Mesothelial cell of epicardium (in vitro differentiated cells): ENCODE data around the gene STK38. TPM values are rescaled to one million over a fixed set of nuclear protein-coding genes. Genes with fewer than 3 reads are reported as not detected.

ENCODE experiments used
- DNase-seq, 2 experiments: peaks; one replicate each; pipeline ENCODE4 v3.0.0; 2021; ENCODE audit warnings: low spot score in 2 of 2; ENCODE audit not compliant: unreplicated experiment in 2 of 2
- H3K27ac Mint-ChIP-seq: 2 replicates; pipeline ENCODE4 v1.8.0; 2021; ENCODE audit warnings: mixed read lengths
- H3K27me3 Mint-ChIP-seq: 2 replicates; pipeline ENCODE4 v1.8.0; 2021; ENCODE audit warnings: low read depth, mixed read lengths
- H3K36me3 Mint-ChIP-seq: 2 replicates; pipeline ENCODE4 v1.8.0; 2021; ENCODE audit warnings: mixed read lengths
- H3K4me1 Mint-ChIP-seq: 2 replicates; pipeline ENCODE4 v1.8.0; 2021; ENCODE audit warnings: mixed read lengths
- H3K4me3 Mint-ChIP-seq: 2 replicates; pipeline ENCODE4 v1.8.0; 2021; ENCODE audit warnings: mild to moderate bottlenecking, moderate library complexity, mixed read lengths
- H3K9me3 Mint-ChIP-seq: 2 replicates; pipeline ENCODE4 v1.8.0; 2021; ENCODE audit warnings: mixed read lengths
- CTCF ChIP-seq: fragments of 200-600 bp; sonication (generic); IDR thresholded peaks from one replicate; pipeline ENCODE4 v1.5.0; 2021; ENCODE audit warnings: antibody characterized with exemption; ENCODE audit not compliant: unreplicated experiment
- total RNA-seq: library from RNA; stranded (reverse); gene quantifications from 3 replicates; pipeline ENCODE4 v1.2.1, GENCODE V29; 2021

The STK38 gene
- total RNA-seq, 1 donor from 2014 or later = 47.8 TPM

- H3K36me3 Mint-ChIP-seq = no peaks in the 10 kb centered on the region
- no peaks in the 10 kb centered on the region for H3K9me3 Mint-ChIP-seq
- H3K4me3 Mint-ChIP-seq = no peak overlapping the region
- no peaks in the 10 kb centered on the region for H3K27me3 Mint-ChIP-seq
- TF ChIP-seq CTCF = no peak
- peaks cover 16% of the 10 kb centered on the region for H3K4me1 Mint-ChIP-seq
- no peak overlapping the region for H3K27ac Mint-ChIP-seq
- no peak for DNase-seq
Measured at GRCh38 chr6:36560822-36561221, 13.5 kb upstream of the STK38 start.

GRCh38 chr6:36559011-36559793 lies 11.9 kb upstream of the STK38 start:
- Mint-ChIP-seq H3K9me3 (no peaks in the 10 kb centered on the region), H3K27ac (no peak overlapping the region), H3K4me1 (peaks cover 16% of the 10 kb centered on the region), H3K4me3 (no peak overlapping the region), H3K27me3 (no peaks in the 10 kb centered on the region), H3K36me3 (no peaks in the 10 kb centered on the region)
- DNase-seq = no peak
- no peak for TF ChIP-seq CTCF

GRCh38 chr6:36556281-36556680 lies 9.0 kb upstream of the STK38 start:
- DNase-seq = no peak
- H3K36me3 Mint-ChIP-seq = no peaks in the 10 kb centered on the region
- peaks cover 6% of the 10 kb centered on the region for H3K4me1 Mint-ChIP-seq
- H3K27me3 Mint-ChIP-seq = no peaks in the 10 kb centered on the region
- no peak for TF ChIP-seq CTCF
- H3K4me3 Mint-ChIP-seq = no peak overlapping the region
- H3K9me3 Mint-ChIP-seq = no peaks in the 10 kb centered on the region
- H3K27ac Mint-ChIP-seq = no peak overlapping the region

- Mint-ChIP-seq H3K36me3 (no peaks in the 10 kb centered on the region), H3K4me3 (no peak overlapping the region), H3K27me3 (no peaks in the 10 kb centered on the region), H3K27ac (no peak overlapping the region), H3K4me1 (peaks cover 6% of the 10 kb centered on the region), H3K9me3 (no peaks in the 10 kb centered on the region)
- no peak for DNase-seq
- no peak for TF ChIP-seq CTCF
Measured at GRCh38 chr6:36555750-36556252, 8.5 kb upstream of the STK38 start.

GRCh38 chr6:36550473-36551000 lies 3.3 kb upstream of the STK38 start:
- H3K27ac Mint-ChIP-seq = no peak overlapping the region
- DNase-seq = no peak
- H3K4me1 Mint-ChIP-seq = peaks cover 13% of the 10 kb centered on the region
- TF ChIP-seq CTCF = no peak
- H3K27me3 Mint-ChIP-seq = no peaks in the 10 kb centered on the region
- no peak overlapping the region for H3K4me3 Mint-ChIP-seq
- H3K9me3 Mint-ChIP-seq = no peaks in the 10 kb centered on the region
- no peaks in the 10 kb centered on the region for H3K36me3 Mint-ChIP-seq
